Measurements from ENCODE around the gene MSRB1. TPM values are rescaled to one million over a fixed set of nuclear protein-coding genes. Genes with fewer than 3 reads are reported as not detected.
"Not testable (repeated sequence)": the region's sequence is repeated elsewhere in the genome, so short reads cannot be mapped to it uniquely, and the experiment has no call there.

The MSRB1 gene
- total and polyA plus RNA-seq, 2 of the 13 experiments (the other 11 are each of a cell fraction or from before 2014, with no cell fraction given) = 32.1 to 75.4 TPM

DNA sequence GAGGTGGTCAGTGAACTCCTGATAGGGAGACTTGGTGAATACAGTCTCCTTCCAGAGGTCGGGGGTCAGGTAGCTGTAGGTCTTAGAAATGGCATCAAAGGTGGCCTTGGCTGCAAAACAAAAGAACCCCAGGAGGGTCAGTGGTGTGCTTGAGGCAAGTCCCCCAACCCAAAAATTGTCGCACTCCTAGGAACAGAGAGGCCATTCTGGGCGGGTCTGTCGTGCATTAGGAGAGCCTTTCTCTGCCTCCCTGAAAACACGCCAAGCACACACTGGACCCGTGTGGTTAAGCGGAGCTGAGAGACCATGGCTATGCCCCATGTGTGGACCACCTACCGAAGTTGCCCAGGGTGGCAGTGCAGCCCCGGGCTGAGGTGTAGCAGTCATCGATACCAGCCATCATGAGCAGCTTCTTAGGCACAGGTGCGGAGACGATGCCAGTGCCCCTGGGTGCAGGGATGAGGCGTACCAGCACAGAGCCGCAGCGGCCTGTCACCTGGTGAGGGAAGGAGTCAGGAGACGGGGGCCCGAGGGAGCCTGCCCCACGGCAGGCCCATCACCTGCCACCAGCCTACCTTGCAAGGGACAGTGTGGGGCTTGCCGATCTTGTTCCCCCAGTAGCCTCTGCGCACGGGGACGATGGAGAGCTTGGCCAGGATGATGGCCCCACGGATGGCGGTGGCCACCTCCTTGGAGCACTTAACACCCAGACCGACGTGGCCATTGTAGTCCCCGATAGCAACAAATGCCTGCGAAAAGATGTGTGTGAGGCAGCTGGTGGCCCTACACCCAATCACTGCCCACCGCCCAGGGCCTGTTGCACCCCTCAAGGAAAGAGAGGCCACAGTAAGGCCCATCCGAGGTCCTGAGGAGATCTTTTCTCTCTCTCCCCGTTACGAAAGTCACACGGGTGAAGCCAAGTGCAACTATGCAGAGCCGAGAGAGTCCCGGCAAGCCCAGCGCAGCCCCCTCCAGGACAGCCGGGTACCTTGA is 19.5 kb upstream of the MSRB1 start:
- TF ChIP-seq HNRNPLL (IDR thresholded peaks at IDR 0.05; ENCODE audit: low read depth, low read length, poor library complexity, severe bottlenecking) = peak; percentile 16
- TF ChIP-seq POLR2A (IDR thresholded peaks at IDR 0.05; ENCODE audit: insufficient read depth in 1 of 2, low read depth in 2 of 2, low read length in 2 of 2) = peak in 1 of 2 experiments; percentile 62; a peak in 3 of 4 replicates
- peak; percentile 89 for TF ChIP-seq AGO2 (optimal IDR thresholded peaks at IDR 0.05; ENCODE audit: low read depth, low read length)
- TF ChIP-seq, protein P1, sequence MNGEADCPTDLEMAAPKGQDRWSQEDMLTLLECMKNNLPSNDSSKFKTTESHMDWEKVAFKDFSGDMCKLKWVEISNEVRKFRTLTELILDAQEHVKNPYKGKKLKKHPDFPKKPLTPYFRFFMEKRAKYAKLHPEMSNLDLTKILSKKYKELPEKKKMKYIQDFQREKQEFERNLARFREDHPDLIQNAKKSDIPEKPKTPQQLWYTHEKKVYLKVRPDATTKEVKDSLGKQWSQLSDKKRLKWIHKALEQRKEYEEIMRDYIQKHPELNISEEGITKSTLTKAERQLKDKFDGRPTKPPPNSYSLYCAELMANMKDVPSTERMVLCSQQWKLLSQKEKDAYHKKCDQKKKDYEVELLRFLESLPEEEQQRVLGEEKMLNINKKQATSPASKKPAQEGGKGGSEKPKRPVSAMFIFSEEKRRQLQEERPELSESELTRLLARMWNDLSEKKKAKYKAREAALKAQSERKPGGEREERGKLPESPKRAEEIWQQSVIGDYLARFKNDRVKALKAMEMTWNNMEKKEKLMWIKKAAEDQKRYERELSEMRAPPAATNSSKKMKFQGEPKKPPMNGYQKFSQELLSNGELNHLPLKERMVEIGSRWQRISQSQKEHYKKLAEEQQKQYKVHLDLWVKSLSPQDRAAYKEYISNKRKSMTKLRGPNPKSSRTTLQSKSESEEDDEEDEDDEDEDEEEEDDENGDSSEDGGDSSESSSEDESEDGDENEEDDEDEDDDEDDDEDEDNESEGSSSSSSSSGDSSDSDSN (CRISPR knock-in tag; IDR thresholded peaks at IDR 0.05) = peak; percentile 22; the same call in 1 of the 2 replicates
- TF ChIP-seq, protein P2, sequence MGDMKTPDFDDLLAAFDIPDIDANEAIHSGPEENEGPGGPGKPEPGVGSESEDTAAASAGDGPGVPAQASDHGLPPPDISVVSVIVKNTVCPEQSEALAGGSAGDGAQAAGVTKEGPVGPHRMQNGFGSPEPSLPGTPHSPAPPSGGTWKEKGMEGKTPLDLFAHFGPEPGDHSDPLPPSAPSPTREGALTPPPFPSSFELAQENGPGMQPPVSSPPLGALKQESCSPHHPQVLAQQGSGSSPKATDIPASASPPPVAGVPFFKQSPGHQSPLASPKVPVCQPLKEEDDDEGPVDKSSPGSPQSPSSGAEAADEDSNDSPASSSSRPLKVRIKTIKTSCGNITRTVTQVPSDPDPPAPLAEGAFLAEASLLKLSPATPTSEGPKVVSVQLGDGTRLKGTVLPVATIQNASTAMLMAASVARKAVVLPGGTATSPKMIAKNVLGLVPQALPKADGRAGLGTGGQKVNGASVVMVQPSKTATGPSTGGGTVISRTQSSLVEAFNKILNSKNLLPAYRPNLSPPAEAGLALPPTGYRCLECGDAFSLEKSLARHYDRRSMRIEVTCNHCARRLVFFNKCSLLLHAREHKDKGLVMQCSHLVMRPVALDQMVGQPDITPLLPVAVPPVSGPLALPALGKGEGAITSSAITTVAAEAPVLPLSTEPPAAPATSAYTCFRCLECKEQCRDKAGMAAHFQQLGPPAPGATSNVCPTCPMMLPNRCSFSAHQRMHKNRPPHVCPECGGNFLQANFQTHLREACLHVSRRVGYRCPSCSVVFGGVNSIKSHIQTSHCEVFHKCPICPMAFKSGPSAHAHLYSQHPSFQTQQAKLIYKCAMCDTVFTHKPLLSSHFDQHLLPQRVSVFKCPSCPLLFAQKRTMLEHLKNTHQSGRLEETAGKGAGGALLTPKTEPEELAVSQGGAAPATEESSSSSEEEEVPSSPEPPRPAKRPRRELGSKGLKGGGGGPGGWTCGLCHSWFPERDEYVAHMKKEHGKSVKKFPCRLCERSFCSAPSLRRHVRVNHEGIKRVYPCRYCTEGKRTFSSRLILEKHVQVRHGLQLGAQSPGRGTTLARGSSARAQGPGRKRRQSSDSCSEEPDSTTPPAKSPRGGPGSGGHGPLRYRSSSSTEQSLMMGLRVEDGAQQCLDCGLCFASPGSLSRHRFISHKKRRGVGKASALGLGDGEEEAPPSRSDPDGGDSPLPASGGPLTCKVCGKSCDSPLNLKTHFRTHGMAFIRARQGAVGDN (CRISPR knock-in tag; IDR thresholded peaks at IDR 0.05) = peak; percentile 14; the same call in 1 of the 2 replicates
- peak; percentile 25; the same call in 1 of the 2 replicates for TF ChIP-seq ZFY (CRISPR knock-in tag; IDR thresholded peaks at IDR 0.05)
- TF ChIP-seq ZBTB38 (CRISPR knock-in tag; IDR thresholded peaks at IDR 0.05) = peak; percentile 95
- TF ChIP-seq RBFOX2 (IDR thresholded peaks at IDR 0.05; ENCODE audit: low read depth, low read length) = peak; percentile 75
- TF ChIP-seq, protein P3, sequence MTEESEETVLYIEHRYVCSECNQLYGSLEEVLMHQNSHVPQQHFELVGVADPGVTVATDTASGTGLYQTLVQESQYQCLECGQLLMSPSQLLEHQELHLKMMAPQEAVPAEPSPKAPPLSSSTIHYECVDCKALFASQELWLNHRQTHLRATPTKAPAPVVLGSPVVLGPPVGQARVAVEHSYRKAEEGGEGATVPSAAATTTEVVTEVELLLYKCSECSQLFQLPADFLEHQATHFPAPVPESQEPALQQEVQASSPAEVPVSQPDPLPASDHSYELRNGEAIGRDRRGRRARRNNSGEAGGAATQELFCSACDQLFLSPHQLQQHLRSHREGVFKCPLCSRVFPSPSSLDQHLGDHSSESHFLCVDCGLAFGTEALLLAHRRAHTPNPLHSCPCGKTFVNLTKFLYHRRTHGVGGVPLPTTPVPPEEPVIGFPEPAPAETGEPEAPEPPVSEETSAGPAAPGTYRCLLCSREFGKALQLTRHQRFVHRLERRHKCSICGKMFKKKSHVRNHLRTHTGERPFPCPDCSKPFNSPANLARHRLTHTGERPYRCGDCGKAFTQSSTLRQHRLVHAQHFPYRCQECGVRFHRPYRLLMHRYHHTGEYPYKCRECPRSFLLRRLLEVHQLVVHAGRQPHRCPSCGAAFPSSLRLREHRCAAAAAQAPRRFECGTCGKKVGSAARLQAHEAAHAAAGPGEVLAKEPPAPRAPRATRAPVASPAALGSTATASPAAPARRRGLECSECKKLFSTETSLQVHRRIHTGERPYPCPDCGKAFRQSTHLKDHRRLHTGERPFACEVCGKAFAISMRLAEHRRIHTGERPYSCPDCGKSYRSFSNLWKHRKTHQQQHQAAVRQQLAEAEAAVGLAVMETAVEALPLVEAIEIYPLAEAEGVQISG (CRISPR knock-in tag; IDR thresholded peaks at IDR 0.05) = peak; percentile 1; the same call in 1 of the 2 replicates
- TF ChIP-seq HNRNPL (IDR thresholded peaks at IDR 0.05; ENCODE audit: low read depth, low read length) = 0 out of 2 replicates have a peak, but pooled peaks have one; percentile 57
- Histone ChIP-seq H4K20me1 (ENCODE audit: insufficient read depth, low read length) (peaks cover 34% of the 10 kb centered on the region), H3K9ac (ENCODE audit: insufficient read depth, low read depth, low read length) (peak overlapping the region; percentile 92), H3K4me2 (ENCODE audit: low read depth, low read length) (peak overlapping the region; percentile 94), H3K36me3 (replicated peaks in 1 of 2; ENCODE audit: control insufficient read depth in 1 of 2, insufficient read depth in 2 of 2, low read length in 2 of 2) (peaks cover 3 to 19% of the 10 kb centered on the region in 2 experiments; a peak in 3 of 5 replicates), H3K4me3 (replicated peaks in 1 of 3; ENCODE audit: insufficient read depth in 1 of 3, low read depth in 2 of 3, low read length in 3 of 3) (peak overlapping the region; percentile 84 to 94 (median 92); a peak in 3 of 6 replicates), H3K4me1 (ENCODE audit: insufficient read depth, low read length) (peaks cover 51% of the 10 kb centered on the region), H3K79me2 (ENCODE audit: insufficient read depth, low read length) (peaks cover 43% of the 10 kb centered on the region), H3K27ac (ENCODE audit: extremely low read length, insufficient read depth, low read length) (peak overlapping the region; percentile 88)
- FAIRE-seq; in situ Hi-C loops (cut with HindIII; ENCODE audit: extremely low pct_ligation_motif_present, low pct_unique_long_range_greater_than_20kb); DNase-seq (ENCODE audit: low spot score); intact Hi-C loops (cut with micrococcal nuclease; ENCODE audit: unreplicated experiment); H3K9me3 ChIP-seq (ENCODE audit: low read length); CTCF ChIA-PET (ENCODE audit: low intra/inter-chr PET ratio, low total read pairs); H3K27me3 ChIP-seq (ENCODE audit: control insufficient read depth in 1 of 2, insufficient read depth in 2 of 2, low read length in 2 of 2); ATAC-seq; H2AFZ ChIP-seq (ENCODE audit: low read length): not testable (repeated sequence)
- POLR2A ChIA-PET = interaction anchor here (0.7 to 7.4 kb wide), 7 partner anchors 9 to 193 kb away, joined by 3 to 139 read pairs (median 5); partner anchors contain the start of genes GFER, MSRB1, TBL3 and TRAF7
- 68% methylated on average over 12 of the region's 37 CpGs for WGBS (ENCODE audit: low lambda C conversion rate)
- TSS peak; percentile 78 for BruUV-seq (replicated peaks)

Measured in HepG2 (cell line).